Measurements from ENCODE around the gene ADH5.
"Not testable (repeated sequence)": the region's sequence is repeated elsewhere in the genome, so short reads cannot be mapped to it uniquely, and the experiment has no call there.

The ADH5 gene

DNA sequence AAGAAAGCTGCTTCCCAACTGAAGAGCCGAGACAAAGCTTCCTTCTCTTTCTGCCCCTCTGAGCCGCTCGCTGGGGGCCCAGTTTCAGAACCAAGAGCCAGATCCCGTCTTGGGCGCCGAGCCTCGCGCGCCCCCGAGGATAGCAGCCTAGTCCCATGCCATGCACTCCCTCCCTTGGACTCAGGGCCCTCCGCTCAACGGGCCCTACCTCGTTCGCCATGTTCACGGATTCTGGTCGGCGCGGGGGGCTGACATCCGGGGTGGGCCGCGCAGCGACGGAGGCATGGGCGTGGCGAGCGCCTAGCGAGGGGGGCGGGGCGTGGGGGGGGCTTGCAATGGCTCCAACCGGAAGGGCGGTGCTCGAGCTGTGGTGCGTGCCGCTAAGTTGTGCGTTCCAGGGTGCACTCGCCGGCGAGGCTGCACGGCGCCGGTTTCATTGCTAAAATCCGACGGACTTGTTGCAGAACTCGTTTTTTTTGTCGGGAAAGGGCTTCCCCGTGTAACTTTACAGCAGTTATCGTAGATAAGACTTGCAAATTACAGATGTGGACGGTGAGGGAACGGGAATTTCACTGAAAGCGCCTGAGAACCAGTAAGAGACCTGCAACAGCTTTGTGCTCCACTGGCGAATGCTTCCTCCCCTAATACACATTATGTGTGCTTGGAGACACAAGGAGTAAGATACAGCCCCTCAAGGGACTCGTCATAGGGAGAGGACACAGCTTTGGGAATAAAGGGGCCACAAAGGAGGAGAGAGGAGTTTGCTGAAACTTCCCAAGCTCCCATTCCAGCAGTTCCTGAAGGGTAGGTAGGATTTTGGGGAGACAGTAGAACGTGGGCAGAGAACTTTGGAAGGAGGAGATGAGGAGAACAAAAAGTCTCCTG lies at the start of gene ADH5:
ADH5 (minus strand) TSS at position 308 of the 885 bp plus-strand sequence; CDS start at position 220, 88 bp downstream.
- DNase-seq: peak; percentile 84

- no peak for DNase-seq
These were observed 47.7 kb upstream of the ADH5 start for GRCh38 chr4:99136329-99136728.

DNA sequence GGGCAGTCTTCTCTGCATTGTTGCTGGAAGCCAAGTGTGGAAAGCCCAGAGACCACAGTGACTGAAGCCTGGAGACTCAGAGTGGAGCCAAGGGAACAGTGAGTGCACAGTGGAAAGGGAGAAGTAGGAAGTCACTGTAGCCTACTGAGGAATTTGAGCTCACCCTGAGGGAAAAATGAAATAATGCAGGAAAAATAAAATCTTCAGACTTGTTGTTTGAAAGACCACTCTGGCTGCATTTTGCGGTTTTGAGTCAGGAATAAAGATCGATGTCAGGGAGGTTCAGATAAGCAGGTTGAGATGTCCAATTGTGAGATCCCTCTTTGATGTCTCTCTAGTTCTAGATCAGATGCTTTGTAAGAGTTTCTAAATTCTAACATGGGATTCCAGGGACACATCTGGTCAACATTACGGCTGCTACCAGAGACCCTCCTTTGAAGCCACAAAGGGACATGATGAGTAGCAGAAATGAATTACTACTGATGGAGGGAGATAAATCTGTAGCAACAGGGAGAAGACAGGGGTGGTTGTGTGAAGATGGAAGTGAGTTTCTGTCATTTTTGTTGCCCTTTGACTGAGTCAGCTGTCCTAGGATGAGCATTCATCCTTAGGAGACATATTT lies 47.1 kb upstream of the ADH5 start:
- no peak for DNase-seq

- no peak for DNase-seq
These were observed 46.0 kb upstream of the ADH5 start for GRCh38 chr4:99134586-99134985.

- DNase-seq: no peak
These were observed 42.8 kb upstream of the ADH5 start for GRCh38 chr4:99131378-99131777.

DNA sequence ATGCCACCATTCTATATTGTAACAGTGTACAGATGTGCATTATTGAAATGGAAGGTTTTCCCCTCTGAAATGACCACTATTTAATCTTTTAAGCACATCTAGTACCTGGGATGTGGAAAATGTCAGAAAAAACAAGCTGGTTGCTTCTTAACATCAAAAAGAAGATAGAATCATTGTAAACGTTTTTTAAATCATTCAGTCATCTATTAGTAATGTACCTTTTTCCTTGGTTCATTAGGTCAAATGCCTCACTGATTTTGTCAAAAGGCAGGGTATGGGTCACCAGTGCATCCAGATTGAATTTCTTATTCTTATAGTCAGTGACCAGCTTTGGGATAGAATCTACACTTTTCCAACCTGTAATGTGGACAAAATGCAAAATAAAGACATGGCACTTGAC lies 37.8 kb upstream of the ADH5 start:
- DNase-seq: no peak

GRCh38 chr4:99121008-99121407 lies 32.4 kb upstream of the ADH5 start:
- DNase-seq: no peak

- DNase-seq: no peak
These were observed 31.9 kb upstream of the ADH5 start for GRCh38 chr4:99120501-99120900.

GRCh38 chr4:99117876-99118693 lies 29.5 kb upstream of the ADH5 start:
- no peak for DNase-seq

DNA sequence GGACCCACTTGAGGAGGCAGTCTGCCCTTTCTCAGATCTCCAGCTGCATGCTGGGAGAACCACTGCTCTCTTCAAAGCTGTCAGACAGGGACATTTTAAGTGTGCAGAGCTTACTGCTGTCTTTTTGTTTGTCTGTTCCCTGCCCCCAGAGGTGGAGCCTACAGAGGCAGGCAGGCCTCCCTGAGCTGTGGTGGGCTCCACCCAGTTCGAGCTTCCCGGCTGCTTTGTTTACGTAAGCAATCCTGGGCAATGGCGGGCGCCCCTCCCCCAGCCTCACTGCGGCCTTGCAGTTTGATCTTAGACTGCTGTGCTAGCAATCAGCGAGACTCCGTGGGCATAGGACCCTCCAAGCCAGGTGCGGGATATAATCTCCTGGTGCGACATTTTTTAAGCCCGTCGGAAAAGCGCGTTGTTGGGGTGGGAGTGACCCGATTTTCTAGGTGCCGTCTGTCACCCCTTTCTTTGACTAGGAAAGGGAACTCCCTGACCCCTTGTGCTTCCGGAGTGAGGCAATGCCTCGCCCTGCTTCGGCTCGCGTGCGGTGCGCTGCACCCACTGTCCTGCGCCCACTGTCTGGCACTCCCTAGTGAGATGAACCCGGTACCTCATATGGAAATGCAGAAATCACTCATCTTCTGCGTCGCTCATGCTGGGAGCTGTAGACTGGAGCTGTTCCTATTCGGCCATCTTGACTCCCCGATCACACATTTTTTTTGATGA lies 28.7 kb upstream of the ADH5 start:
- not testable (repeated sequence) for DNase-seq

DNA sequence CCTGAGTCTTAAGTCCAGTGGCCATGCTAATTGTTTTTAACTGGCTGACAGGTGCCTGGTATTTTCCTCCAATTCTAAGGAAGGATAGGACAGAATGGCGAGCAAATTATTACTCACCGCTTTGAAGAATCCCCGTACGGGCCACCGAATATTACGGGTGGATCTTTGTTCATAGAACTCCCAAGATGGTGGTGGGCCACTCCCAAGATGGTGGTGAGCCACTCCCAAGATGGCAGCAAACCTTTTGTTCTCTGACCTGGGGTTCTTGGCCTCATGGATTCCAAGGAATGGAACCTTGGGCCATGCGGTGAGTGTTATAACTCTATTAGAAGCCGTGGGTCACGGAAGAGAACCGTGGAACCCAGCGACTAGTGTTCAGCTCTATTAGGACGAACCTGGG lies 20.7 kb upstream of the ADH5 start:
- DNase-seq: not testable (repeated sequence)

GRCh38 chr4:99104153-99104552 lies 15.6 kb upstream of the ADH5 start:
- DNase-seq: no peak

- DNase-seq: no peak
These were observed 14.6 kb upstream of the ADH5 start for GRCh38 chr4:99103166-99103565.

- no peak for DNase-seq
These were observed 14.0 kb upstream of the ADH5 start for GRCh38 chr4:99102634-99103033.

DNA sequence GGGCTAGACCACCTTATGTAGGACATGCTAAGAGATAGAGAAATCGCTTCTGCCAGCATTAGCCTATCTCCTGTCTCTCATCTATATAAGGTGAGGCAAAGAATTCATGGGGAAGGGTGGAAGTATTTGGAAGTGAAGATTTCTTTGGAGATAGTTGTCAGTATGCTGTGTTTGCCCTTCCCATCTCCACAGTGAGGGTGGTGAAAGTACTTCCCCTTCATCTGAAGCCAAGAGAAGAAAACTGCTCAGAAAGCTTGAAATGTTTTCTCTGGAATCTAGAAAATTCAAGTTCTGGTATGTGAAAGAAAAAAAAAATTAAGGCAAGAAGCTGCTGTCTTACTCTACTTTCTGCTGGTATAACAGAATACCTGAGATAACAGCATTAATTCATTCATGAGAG lies 12.3 kb upstream of the ADH5 start:
- no peak for DNase-seq

- DNase-seq: not testable (repeated sequence)
These were observed 11.2 kb upstream of the ADH5 start for GRCh38 chr4:99099814-99100213.

GRCh38 chr4:99099311-99099710 lies 10.7 kb upstream of the ADH5 start:
- DNase-seq: no peak

- DNase-seq: not testable (repeated sequence)
These were observed 3.3 kb upstream of the ADH5 start for GRCh38 chr4:99091841-99092240.

DNA sequence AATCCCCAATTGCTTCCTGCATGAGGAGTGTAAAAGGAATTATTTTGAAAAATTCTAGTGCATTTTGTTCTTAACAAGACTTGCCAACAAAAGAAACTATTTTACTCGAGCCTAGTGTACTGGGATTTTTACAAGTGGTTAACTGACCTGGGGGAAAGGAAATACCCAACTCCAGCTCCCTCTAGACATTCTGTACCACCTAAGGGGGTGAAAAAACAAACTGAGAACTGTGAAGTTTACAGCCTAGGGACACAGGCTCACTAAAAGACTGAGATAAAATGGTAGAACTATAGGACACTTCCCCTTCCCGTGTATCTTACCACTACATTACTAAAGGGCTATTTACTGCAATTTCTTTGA lies 2.6 kb upstream of the ADH5 start:
- no peak for DNase-seq

DNA sequence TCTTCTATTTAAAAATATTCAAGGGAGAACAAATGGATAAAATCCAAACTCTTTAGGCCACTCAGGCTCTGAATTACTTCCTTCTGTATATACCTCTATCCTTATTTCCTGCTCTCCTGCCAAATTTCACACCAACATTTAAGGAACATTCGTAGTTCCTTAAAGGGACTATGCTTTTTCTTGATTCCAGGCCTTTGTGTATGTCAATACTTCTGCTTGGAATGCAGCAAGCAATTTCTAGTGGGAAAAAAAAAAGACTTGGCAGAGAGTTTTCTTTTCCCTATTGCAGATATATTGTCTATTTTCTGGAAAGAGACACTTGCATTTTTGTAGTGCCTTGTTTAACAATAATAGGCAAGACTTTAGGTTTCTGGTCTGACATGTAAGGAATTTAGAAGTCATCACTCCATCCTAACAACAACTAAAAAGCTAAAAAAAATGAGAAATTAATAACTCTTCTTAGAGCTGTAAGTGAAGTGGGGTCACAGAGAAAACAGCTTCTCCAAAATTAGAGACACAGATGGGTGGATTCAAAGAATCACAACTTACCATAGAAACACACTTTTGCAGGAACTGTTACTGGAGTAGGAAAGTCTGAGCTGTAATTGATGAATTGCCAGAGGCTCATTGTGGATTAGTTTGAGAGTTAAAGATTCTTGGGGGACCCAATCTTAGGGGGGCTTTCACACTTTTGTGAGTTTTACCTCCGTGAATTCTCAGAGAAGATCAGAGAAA lies 2.1 kb upstream of the ADH5 start:
- no peak for DNase-seq

- DNase-seq: peak; percentile 26
These were observed 552 bp downstream of the ADH5 start for GRCh38 chr4:99088023-99088449.

- no peak for DNase-seq
These were observed 4.0 kb downstream of the ADH5 start for GRCh38 chr4:99084595-99084994.

All from RPMI8226 (cell line).